Measurements from ENCODE around the gene SETBP1. TPM values are rescaled to one million over a fixed set of nuclear protein-coding genes. Genes with fewer than 3 reads are reported as not detected.

The SETBP1 gene
- total and polyA plus RNA-seq, 2 of the 4 experiments (the other 2 are of a cell fraction): 0.19 to 0.36 TPM

GRCh38 chr18:44911773-44912172, 231.1 kb downstream of the SETBP1 start:
- Histone ChIP-seq H3K4me2 (ENCODE audit: low read depth, low read length) (no peak overlapping the region), H3K18ac (ENCODE audit: low read depth, low read length) (no peak overlapping the region), H3K4ac (ENCODE audit: low read depth, low read length) (no peak overlapping the region), H4K8ac (ENCODE audit: low read depth in 2 of 2, low read length in 2 of 2) (no peak overlapping the region), H3K9me1 (ENCODE audit: insufficient read depth, low read length) (no peaks in the 10 kb centered on the region), H2BK20ac (ENCODE audit: low read depth, low read length) (no peak overlapping the region), H2BK5ac (ENCODE audit: low read depth, low read length, poor library complexity, severe bottlenecking) (no peak overlapping the region), H3K9ac (ENCODE audit: low read depth, low read length) (no peak overlapping the region), H3K36me3 (ENCODE audit: control insufficient read depth, insufficient read depth, low read length) (no peaks in the 10 kb centered on the region), H3K23ac (ENCODE audit: low read depth, low read length) (no peak overlapping the region), H4K20me1 (ENCODE audit: insufficient read depth, low read length) (no peaks in the 10 kb centered on the region), H2AFZ (replicated peaks; ENCODE audit: low read length, poor library complexity) (no peak overlapping the region), H3K56ac (ENCODE audit: extremely low read depth, insufficient read depth, low read length) (no peak overlapping the region), H3K9me3 (ENCODE audit: control insufficient read depth, insufficient read depth, low read length) (no peaks in the 10 kb centered on the region), H3K27me3 (ENCODE audit: control insufficient read depth, insufficient read depth, low read length) (no peaks in the 10 kb centered on the region), H3K4me3 (ENCODE audit: insufficient read depth, low read depth, low read length) (no peak overlapping the region), H4K5ac (ENCODE audit: low read depth, low read length) (no peak overlapping the region), H3K79me1 (ENCODE audit: low read depth in 1 of 2, low read length in 2 of 2) (no peaks in the 10 kb centered on the region), H3K14ac (replicated peaks; ENCODE audit: low read depth, low read length) (no peak overlapping the region), H2AK5ac (ENCODE audit: low read depth, low read length) (no peak overlapping the region), H2BK15ac (ENCODE audit: low read depth, low read length) (no peak overlapping the region), H2AK9ac (replicated peaks; ENCODE audit: low read depth, low read length, poor library complexity) (no peak overlapping the region), H2BK120ac (ENCODE audit: low read depth, low read length) (no peak overlapping the region), H3K4me1 (ENCODE audit: control insufficient read depth, insufficient read depth, low read length) (no peaks in the 10 kb centered on the region), H3K27ac (ENCODE audit: insufficient read depth, low read length) (no peak overlapping the region), H4K91ac (ENCODE audit: insufficient read depth, low read depth, low read length) (no peak overlapping the region)
- BruUV-seq (replicated peaks): no TSS peak
- intact Hi-C loops (cut with micrococcal nuclease) (no loop called here), dilution Hi-C loops (cut with HindIII; ENCODE audit: low sequenced_read_pairs, unreplicated experiment) (no loop called here), in situ Hi-C loops (cut with MboI; ENCODE audit: low sequenced_read_pairs) (no loop called here)
- no peak for TF ChIP-seq RFX5 (IDR thresholded peaks at IDR 0.05; ENCODE audit: low read depth, low read length)
- DNase-seq (no peak), ATAC-seq (ENCODE audit: low read depth) (no peak)
- WGBS, 2 experiments (ENCODE audit: extremely low coverage in 2 of 2, insufficient read length in 1 of 2): no CpG with 5 or more reads among the region's 3 CpGs
- ChIA-PET CTCF (no interaction called here), POLR2A (ENCODE audit: unreplicated experiment) (no interaction called here)

All from IMR-90 (cell line).